Measurements from ENCODE around the gene AHNAK.

The AHNAK gene

GRCh38 chr11:62431171-62431901 lies 115.3 kb downstream of the AHNAK start:
- no peak for DNase-seq (ENCODE audit: low spot score)

DNA sequence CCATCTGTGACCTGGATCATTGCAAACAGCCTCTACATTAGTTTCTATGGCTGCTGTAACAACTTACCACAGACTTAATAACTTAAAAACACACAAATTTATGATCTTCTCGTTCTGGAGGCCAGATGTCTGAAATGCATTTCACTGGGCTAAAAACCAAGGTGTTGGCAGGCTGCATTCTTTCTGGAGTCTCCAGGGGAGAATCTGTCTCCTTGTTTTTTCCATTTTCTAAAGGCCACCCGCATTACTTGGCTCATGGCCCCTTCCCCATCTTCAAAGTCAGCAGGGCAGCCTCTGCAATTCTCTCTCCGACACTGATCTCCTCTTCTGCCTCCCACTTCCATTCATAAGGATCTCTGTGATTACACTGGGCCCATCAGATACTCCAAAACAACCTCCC lies 116.2 kb downstream of the AHNAK start:
- DNase-seq (ENCODE audit: low spot score): no peak

DNA sequence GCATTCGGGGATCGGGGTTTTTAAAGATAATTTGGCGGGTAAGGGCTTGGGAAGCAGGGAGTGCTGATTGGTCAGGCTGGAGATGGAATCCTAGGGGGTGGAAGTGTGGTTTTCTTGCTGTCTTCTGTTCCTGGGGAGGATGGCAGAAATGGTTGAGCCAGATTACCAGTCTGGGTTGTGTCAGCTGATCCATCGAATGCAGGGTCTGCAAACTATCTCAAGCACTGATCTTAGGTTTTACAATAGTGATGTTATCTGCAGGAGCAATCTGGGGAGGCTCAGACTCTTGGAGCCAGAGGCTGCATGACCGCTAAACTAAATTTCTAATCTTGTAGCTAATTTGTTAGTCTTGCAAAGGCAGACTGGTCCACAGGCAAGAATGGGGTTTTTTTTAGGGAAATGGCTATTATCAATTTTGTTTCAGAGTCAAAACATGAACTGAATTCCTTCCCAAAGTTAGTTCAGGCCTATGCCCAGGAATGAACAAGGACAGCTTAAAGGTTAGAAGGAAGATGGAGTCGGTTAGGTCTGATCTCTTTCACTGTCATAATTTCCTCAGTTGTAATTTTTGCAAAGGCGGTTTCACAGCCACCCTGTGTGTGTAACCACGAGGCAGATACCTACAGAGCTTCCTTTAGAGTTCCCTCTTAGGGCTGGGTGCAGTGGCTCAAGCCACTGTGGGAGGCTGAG lies 117.6 kb downstream of the AHNAK start:
- DNase-seq (ENCODE audit: low spot score): no peak

- DNase-seq (ENCODE audit: low spot score): no peak
These were observed 118.9 kb downstream of the AHNAK start for GRCh38 chr11:62427630-62428233.

- no peak for DNase-seq (ENCODE audit: low spot score)
These were observed 123.6 kb downstream of the AHNAK start for GRCh38 chr11:62423012-62423411.

DNA sequence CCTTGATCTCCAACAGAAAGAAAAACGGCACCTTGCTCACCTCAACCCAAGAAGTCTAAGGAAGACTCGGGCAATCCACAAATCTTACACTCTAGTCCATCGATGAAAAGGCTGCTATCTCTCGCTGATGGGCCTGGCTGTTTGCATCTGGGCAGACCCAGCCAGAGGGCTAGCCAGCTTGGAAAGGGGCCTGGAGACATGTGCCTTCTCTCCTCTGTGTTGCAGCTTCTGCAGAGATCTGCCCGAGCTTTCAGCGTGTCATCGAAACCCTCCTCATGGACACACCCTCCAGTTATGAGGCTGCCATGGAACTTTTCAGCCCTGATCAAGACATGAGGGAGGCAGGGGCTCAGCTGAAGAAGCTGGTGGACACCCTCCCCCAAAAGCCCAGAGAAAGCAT lies 124.6 kb downstream of the AHNAK start:
- DNase-seq (ENCODE audit: low spot score): no peak

DNA sequence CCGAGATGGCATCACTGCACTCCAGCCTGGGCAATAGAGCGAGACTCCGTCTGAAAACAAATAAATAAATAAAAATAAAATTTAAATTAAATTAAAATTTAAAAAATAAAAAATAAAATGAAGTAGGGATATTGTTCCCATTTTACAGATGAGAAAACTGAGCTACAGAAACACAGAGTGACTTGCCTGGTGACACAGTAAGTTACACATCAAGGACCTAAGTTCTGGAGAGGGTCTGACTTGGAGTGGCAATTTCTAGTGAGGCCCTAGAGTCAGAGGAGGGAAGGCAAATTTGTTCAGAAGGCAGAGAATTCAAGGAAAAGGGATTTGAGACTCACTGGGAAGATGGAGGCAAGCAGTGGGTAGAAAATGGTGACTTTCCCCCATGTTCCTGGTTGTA lies 125.7 kb downstream of the AHNAK start:
- DNase-seq (ENCODE audit: low spot score): no peak

- DNase-seq (ENCODE audit: low spot score): no peak
These were observed 126.7 kb downstream of the AHNAK start for GRCh38 chr11:62419943-62420342.

GRCh38 chr11:62419314-62419929 lies 127.2 kb downstream of the AHNAK start:
- DNase-seq (ENCODE audit: low spot score): no peak

- no peak for DNase-seq (ENCODE audit: low spot score)
These were observed 127.9 kb downstream of the AHNAK start, which contains the start of gene SCGB1A1 for GRCh38 chr11:62418733-62419132. Gene SCGB1A1, plus strand, starts transcription at chr11:62419033. Its CDS starts 63 bp downstream, at chr11:62419096.

DNA sequence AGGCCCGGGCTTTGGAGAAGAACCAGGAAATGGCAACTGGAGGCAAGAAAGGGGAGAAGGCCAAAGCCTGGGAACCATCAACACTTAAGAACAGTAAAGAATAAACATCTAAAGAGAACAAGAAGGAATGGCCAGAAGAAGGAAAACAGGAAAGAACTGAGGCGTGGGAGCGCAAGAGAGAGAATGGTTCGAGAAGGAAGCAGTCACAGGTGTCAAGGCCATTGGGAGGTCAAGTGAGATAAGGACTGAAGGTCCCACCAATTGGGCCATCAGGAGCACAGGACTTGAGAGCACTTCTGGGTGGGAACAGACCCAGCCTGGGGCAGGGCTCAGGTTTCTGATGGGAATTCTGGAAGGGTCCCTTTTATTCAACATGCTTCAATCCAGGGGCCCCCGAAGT lies 128.5 kb downstream of the AHNAK start:
- no peak for DNase-seq (ENCODE audit: low spot score)

DNA sequence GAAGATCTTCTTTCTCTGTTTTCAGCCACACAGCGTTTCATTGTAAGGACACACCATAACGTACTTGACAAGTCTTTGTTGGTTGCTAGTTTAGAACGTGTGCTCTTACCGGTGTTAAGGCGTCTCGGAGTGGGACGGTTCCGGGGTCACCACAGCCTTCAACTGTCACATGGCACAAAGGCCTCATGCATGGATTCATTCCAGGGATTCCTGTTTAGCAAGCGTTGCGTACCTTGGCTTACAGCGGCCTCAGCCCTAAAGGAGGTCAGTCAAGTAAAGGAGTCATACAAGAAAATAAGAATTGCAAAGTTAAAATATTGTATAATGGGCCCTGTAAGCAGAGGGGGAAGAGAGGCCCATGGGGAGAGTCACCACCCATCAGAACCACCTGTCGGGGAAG lies 130.0 kb downstream of the AHNAK start:
- DNase-seq (ENCODE audit: low spot score): no peak

DNA sequence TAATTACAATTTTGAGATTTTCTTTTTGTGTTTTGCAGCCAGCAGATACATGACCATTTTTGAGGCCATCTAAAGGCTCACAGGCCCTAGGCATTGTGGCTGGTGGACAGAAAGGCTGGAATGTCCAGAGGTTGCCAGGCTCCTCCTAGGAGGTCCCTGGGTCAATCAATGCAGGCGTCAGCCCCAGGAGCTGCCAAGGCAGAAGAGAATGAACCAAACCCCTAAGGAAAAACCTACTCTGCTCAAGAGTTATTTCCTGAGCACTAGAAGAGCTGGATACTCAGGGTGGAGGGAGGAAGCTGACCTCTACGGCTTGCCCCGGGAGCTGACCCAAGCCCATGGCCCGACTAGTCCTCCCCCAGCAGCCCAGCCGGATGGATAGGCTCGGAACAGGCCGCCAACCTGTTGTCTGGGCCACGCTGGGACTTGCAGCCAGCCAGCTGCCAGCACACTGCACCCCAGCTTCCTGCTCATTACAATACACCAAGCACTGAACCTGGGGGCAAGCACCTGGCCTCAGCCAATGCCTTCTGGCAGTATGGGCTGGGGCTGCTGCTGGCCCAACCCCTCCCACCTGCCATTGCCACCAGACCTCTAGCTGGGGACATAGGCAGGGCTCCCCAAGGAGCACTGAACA lies 133.4 kb downstream of the AHNAK start:
- no peak for DNase-seq (ENCODE audit: low spot score)

DNA sequence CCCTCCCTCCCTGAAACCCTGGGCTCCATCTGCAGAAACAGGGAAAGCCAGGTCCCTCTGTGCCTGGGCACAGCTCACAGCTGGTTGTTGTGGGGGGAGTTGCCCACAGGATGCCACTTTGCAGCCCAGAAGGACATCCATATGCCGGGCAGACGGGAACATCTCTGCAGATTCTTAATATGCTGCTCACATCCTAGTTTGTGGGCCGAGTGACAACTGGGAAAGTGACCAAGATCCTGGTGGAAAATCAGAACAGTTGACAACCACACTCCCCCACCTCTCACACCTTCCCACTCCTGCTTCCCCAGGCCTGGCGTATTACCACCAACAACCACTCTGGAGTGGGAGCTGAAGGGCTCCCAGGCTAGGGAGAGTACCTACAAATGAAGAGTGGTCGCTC lies 135.1 kb downstream of the AHNAK start:
- no peak for DNase-seq (ENCODE audit: low spot score)

DNA sequence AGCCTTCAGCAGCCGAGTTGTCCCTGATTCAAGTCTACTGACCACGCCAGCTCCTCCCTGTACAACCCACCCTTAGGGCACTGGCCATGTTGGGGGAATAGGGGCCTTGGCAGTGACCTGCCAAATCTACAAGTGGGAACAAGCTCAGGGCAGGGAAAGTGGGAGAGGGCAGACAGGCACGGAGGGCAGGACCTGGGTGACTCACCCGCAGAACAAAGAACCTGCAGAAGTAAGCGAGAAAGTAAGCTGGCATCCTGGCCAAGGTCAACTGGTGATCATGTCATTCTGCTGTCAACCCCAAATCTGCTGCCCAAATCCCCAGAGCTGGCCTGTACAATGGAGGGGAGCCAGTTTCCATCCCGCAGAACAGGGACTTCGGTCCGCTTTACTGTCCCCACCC lies 135.6 kb downstream of the AHNAK start:
- no peak for DNase-seq (ENCODE audit: low spot score)

GRCh38 chr11:62409831-62410230 lies 136.8 kb downstream of the AHNAK start:
- no peak for DNase-seq (ENCODE audit: low spot score)

GRCh38 chr11:62406034-62406433 lies 140.6 kb downstream of the AHNAK start:
- no peak for DNase-seq (ENCODE audit: low spot score)

DNA sequence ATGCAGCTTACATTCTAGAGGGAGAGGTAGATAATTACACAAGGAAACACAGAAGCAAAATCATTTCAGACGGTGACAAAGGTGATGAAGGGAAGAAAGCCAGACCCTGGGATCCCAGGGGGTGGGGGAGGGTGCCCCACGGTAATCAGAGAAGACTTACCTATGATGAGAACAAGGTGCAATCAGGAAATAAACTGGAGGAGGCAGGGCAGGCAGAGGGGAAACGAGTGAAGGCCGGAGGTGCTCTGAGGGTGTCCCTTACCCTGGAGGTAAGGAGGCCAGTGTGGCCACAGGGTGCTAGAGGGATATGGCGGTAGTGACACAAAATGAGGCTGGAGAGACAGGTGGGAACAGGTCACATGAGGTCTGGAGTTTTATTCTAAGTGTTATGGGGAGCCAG lies 141.7 kb downstream of the AHNAK start:
- no peak for DNase-seq (ENCODE audit: low spot score)

GRCh38 chr11:62404435-62404834 lies 142.2 kb downstream of the AHNAK start:
- no peak for DNase-seq (ENCODE audit: low spot score)

- DNase-seq (ENCODE audit: low spot score): no peak
These were observed 143.5 kb downstream of the AHNAK start for GRCh38 chr11:62402960-62403730.

DNA sequence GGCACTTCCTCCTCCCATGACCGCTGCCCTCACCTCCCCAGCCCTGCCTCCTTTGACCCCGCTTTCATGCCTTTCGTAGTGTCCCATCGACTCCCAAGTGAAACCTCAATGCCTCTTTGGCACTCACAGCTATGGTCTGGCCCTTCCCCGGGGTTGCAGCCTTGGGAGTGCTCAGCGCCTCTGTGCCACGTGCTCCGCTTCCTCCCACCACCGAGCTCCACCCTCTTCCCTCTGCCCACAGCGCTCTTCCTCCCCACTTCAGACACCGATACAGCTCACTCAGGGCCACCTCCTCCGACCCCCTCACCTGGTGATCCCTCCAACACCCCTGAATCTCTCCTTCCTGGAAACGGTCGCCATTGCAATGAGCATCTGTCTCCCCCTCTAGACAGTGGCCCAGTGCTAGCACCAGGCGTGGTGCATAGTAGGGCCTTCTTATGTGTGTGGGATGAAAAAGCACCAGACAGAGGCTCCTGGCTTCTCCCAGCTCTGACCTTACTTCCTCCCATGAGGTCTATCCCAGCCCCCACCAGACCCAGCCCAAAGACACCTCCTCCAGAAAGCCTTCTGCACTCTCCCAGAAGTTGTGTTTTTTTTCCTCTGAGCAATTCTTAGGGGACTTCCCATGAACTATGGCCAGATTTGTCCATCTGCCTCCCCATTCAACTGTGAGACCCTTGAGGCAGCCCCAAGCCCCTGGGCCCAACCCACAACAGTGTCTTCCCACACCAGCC lies 144.2 kb downstream of the AHNAK start:
- no peak for DNase-seq (ENCODE audit: low spot score)

All from HuH-7.5 (cell line).